Stimulated activated CD4-positive, alpha-beta T cell treated with anti-CD3 and anti-CD28 coated beads, Interleukin-1b, Interleukin-23, amount 100 ng/mL, for 24 hours (primary cell): Measurements from ENCODE around the gene EIF2B5.

Experiments
- DNase-seq, 4 experiments: peaks; one replicate each; pipeline ENCODE4 v3.0.0-alpha.2; 2020; ENCODE audit warnings: low read depth in 4 of 4, low spot score in 1 of 4

EIF2B5 gene

GRCh38 chr3:184172681-184173373, 37.7 kb downstream of the EIF2B5 start:
- no peak for DNase-seq

- DNase-seq: no peak
These were observed 38.2 kb downstream of the EIF2B5 start for GRCh38 chr3:184173374-184173722.

GRCh38 chr3:184174284-184174645, 39.1 kb downstream of the EIF2B5 start:
- DNase-seq: no peak

- DNase-seq: peak; percentile 81 to 97 (median 89)
These were observed 39.7 kb downstream of the EIF2B5 start, which contains the start of gene AP2M1 for GRCh38 chr3:184174646-184175492. AP2M1 (plus strand) TSS chr3:184174855; CDS start chr3:184176994, 2,139 bp downstream.

GRCh38 chr3:184175506-184175905, 40.3 kb downstream of the EIF2B5 start:
- no peak for DNase-seq

GRCh38 chr3:184175981-184176376, 40.8 kb downstream of the EIF2B5 start:
- DNase-seq: no peak

- no peak for DNase-seq
These were observed 41.5 kb downstream of the EIF2B5 start for GRCh38 chr3:184176377-184177330.

GRCh38 chr3:184177331-184177731, 42.2 kb downstream of the EIF2B5 start:
- no peak for DNase-seq

- DNase-seq: no peak
These were observed 42.7 kb downstream of the EIF2B5 start for GRCh38 chr3:184177767-184178306.

- no peak for DNase-seq
These were observed 43.5 kb downstream of the EIF2B5 start for GRCh38 chr3:184178521-184179138.

GRCh38 chr3:184180165-184180564, 45.0 kb downstream of the EIF2B5 start:
- DNase-seq: no peak

- DNase-seq: no peak
These were observed 46.4 kb downstream of the EIF2B5 start for GRCh38 chr3:184181596-184181995.

- no peak for DNase-seq
These were observed 48.5 kb downstream of the EIF2B5 start for GRCh38 chr3:184183679-184184078.

GRCh38 chr3:184184546-184185230, 49.5 kb downstream of the EIF2B5 start:
- no peak for DNase-seq

GRCh38 chr3:184185461-184186183, 50.5 kb downstream of the EIF2B5 start:
- peak; percentile 96 to 99 (median 98) for DNase-seq

GRCh38 chr3:184186184-184186901, 51.2 kb downstream of the EIF2B5 start, which contains the start of gene ABCF3:
ABCF3 (plus strand) TSS chr3:184186199; CDS start chr3:184186208, 9 bp downstream.
- DNase-seq: no peak

GRCh38 chr3:184186902-184187207, 51.7 kb downstream of the EIF2B5 start:
- no peak for DNase-seq

- DNase-seq: no peak
These were observed 52.9 kb downstream of the EIF2B5 start for GRCh38 chr3:184188080-184188479.

GRCh38 chr3:184189421-184189820, 54.3 kb downstream of the EIF2B5 start:
- DNase-seq: no peak
